Spleen (tissue), 11 donors: Measurements from ENCODE around the gene VAC14. TPM values are rescaled to one million over a fixed set of nuclear protein-coding genes. Genes with fewer than 3 reads are reported as not detected.

ENCODE experiments used
- DNase-seq: peaks from one replicate; pipeline ENCODE4 v3.0.0-alpha.2; 2020
- H3K27ac ChIP-seq, 8 donors: fragments of 200-600 bp; sonication (generic) in 7 of 8; 1 replicate in 4 of 8; 2 replicates in 4 of 8; pipeline versions ENCODE4 v1.5.0 to v1.8.0; 2016 to 2021; ENCODE audit warnings: inconsistent platforms in 4 of 8, mild to moderate bottlenecking in 4 of 8, moderate library complexity in 1 of 8
- H3K27me3 ChIP-seq, 7 donors: fragments of 200-600 bp; sonication (generic) in 6 of 7; replicated peaks in 1 of 7; 1 replicate in 4 of 7; 2 replicates in 3 of 7; pipeline versions ENCODE4 v1.5.0 to v1.8.0; 2016 to 2021; ENCODE audit warnings: inconsistent platforms in 3 of 7, mild to moderate bottlenecking in 1 of 7
- H3K36me3 ChIP-seq, 6 donors: fragments of 200-600 bp; sonication (generic) in 5 of 6; 1 replicate in 4 of 6; 2 replicates in 2 of 6; pipeline versions ENCODE4 v1.5.0 to v1.8.0; 2016 to 2021; ENCODE audit warnings: inconsistent platforms in 2 of 6
- H3K4me1 ChIP-seq, 6 donors: fragments of 200-600 bp; sonication (generic) in 5 of 6; 1 replicate in 3 of 6; 2 replicates in 3 of 6; pipeline versions ENCODE4 v1.5.0 to v1.8.0; 2016 to 2021; ENCODE audit warnings: inconsistent platforms in 3 of 6
- H3K4me3 ChIP-seq, 8 donors: fragments of 200-600 bp; sonication (generic) in 7 of 8; 1 replicate in 4 of 8; 2 replicates in 4 of 8; pipeline versions ENCODE4 v1.5.0 to v1.8.0; 2016 to 2021; ENCODE audit warnings: inconsistent platforms in 4 of 8, mild to moderate bottlenecking in 4 of 8, moderate library complexity in 2 of 8
- H3K9me3 ChIP-seq, 8 donors: fragments of 200-600 bp; sonication (generic) in 7 of 8; 1 replicate in 4 of 8; 2 replicates in 4 of 8; pipeline versions ENCODE4 v1.5.0 to v1.8.0; 2016 to 2021; ENCODE audit warnings: inconsistent platforms in 4 of 8
- POLR2A ChIP-seq, 3 donors: fragments of 450-650 bp; IDR thresholded peaks; one replicate each; pipeline ENCODE4 v1.5.1; 2017; ENCODE audit warnings: antibody characterized with exemption in 3 of 3, mild to moderate bottlenecking in 1 of 3
- POLR2AphosphoS5 ChIP-seq, 3 donors: sonication (generic); formaldehyde crosslinking; IDR thresholded peaks; one replicate each; pipeline ENCODE4 v1.5.1; 2017; ENCODE audit warnings: antibody characterized with exemption in 3 of 3
- WGBS, 5 donors: extraction: QIAGEN DNeasy Blood & Tissue Kit in 3 of 5; methylation state at CpG; one replicate each; pipeline versions ENCODE4 v1.1.5 to v1.1.7; 2013 to 2018; 5-methylcytosine and 5-hydroxymethylcytosine counted together
- intact Hi-C: fragments of 100-400 bp; cut with DNase I; formaldehyde crosslinking; loops from one replicate; pipeline ENCODE4 v1.15.0; 2023; ENCODE audit warnings: low total_unique reads
- polyA plus RNA-seq, 3 donors: library from polyadenylated mRNA; stranded (reverse); fragments of 200-250 nt; gene quantifications; one replicate each; pipeline ENCODE4 v1.2.1, GENCODE V29; 2013
- total RNA-seq, 7 donors: library from RNA; depleted of rRNA in 3 of 7; stranded (reverse); fragments of >200 nt in 3 of 7; fragmentation: NEBNext Ultra II Directional in 4 of 7; extraction: Animal tissue kit (Norgen Biotek cat#: 25700) in 4 of 7; gene quantifications; one replicate each; pipeline versions ENCODE4 v1.1.0 to v1.2.1, GENCODE V29; 2016 to 2021
- TF ChIP-seq, protein P1 (sequence below), 11 experiments: fragments of 200-600 bp in 7 of 11; fragments of 450-650 bp in 4 of 11; sonication (generic) in 4 of 11; IDR thresholded peaks in 8 of 11; conservative IDR thresholded peaks in 3 of 11; 1 replicate in 7 of 11; 2 replicates in 4 of 11; pipeline versions ENCODE4 v1.4.0 to v1.8.0; 2016 to 2021; ENCODE audit warnings: antibody characterized with exemption in 11 of 11, inconsistent platforms in 4 of 11, mild to moderate bottlenecking in 1 of 11
- donor health status: healthy with polysubstance abuse.
- donor health status: DM: no; HTN: no; CAD: no; lungs with moderate emphysema.
- donor health status: DM: no; HTN: no; CAD: no.
- donor health status: Bipolar disorder and iron deficiency.
- donor health status: healthy.
- donor health status: DM: no; HTN: no; CAD: no.
- donor health status: DM: yes; HTN: yes; CAD: no.

The VAC14 gene
- total and polyA plus RNA-seq, 10 donors, result 29.1 to 70.0 (median 48.1) TPM

DNA sequence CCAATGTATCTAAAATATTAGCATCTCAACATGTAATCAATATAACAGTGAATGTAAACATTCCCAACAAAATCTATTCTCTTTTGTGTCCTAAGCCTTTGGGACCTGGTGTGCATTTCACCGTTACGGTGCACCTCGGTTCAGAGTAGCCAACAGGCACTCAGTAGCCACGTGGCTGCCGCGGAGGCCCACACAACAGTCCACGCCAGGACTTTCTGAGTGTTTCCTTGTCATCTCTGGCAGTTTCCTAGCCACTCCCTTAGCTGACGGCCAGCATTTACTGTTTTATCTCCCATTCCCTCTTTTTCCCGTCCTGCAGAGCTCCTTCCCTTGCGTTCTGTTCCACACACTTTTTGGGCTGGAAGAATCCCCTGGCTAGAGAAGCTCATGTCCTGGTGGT lies 36.3 kb downstream of the VAC14 start:
- TF ChIP-seq, protein P1, sequence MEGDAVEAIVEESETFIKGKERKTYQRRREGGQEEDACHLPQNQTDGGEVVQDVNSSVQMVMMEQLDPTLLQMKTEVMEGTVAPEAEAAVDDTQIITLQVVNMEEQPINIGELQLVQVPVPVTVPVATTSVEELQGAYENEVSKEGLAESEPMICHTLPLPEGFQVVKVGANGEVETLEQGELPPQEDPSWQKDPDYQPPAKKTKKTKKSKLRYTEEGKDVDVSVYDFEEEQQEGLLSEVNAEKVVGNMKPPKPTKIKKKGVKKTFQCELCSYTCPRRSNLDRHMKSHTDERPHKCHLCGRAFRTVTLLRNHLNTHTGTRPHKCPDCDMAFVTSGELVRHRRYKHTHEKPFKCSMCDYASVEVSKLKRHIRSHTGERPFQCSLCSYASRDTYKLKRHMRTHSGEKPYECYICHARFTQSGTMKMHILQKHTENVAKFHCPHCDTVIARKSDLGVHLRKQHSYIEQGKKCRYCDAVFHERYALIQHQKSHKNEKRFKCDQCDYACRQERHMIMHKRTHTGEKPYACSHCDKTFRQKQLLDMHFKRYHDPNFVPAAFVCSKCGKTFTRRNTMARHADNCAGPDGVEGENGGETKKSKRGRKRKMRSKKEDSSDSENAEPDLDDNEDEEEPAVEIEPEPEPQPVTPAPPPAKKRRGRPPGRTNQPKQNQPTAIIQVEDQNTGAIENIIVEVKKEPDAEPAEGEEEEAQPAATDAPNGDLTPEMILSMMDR (IDR thresholded peaks at IDR 0.05 in 8 of 11, conservative IDR thresholded peaks at IDR 0.05 in 3 of 11), result no peak
- TF ChIP-seq POLR2AphosphoS5 (IDR thresholded peaks at IDR 0.05) (no peak), POLR2A (IDR thresholded peaks at IDR 0.05) (no peak)
- no peaks in the 10 kb centered on the region for H3K27me3 ChIP-seq
- H3K4me3 ChIP-seq, result no peak overlapping the region
- peaks cover 0 to 2% (median 0%) of the 10 kb centered on the region in 6 donors for H3K4me1 ChIP-seq
- WGBS, 5 donors, result 93 to 97% (median 95%) methylated on average over 10 of the region's 10 CpGs
- no peaks in the 10 kb centered on the region for H3K9me3 ChIP-seq
- no peak for DNase-seq
- peaks cover 0 to 100% (median 53%) of the 10 kb centered on the region in 6 donors for H3K36me3 ChIP-seq
- intact Hi-C loops, result no loop called here
- H3K27ac ChIP-seq, result no peak overlapping the region

DNA sequence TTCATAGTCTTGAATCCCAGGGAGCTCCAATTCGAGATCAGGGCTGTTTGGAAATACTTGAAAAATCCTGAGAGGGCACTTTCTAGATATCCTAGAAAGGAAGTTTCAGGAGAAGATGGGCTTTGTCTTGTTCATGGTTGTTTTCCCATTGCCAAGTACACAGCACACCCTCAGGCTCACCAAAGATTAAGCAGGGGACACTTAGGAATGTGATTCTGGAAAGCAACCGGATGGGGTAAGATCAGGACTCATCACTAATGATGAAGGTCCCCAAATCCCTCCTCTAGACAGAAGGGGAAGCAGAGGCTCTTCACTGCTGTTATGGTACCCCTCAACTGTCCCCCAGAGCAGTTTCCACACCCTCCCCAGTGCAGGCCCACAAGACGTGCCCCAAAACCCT lies 40.7 kb downstream of the VAC14 start:
- intact Hi-C loops, result no loop called here
- no peak overlapping the region for H3K4me3 ChIP-seq
- H3K4me1 ChIP-seq, result no peaks in the 10 kb centered on the region
- H3K27ac ChIP-seq, result no peak overlapping the region
- peaks cover 0 to 100% (median 61%) of the 10 kb centered on the region in 6 donors for H3K36me3 ChIP-seq
- no peak for DNase-seq
- TF ChIP-seq POLR2A (IDR thresholded peaks at IDR 0.05), result no peak
- no peak for TF ChIP-seq POLR2AphosphoS5 (IDR thresholded peaks at IDR 0.05)
- TF ChIP-seq, protein P1 (IDR thresholded peaks at IDR 0.05 in 8 of 11, conservative IDR thresholded peaks at IDR 0.05 in 3 of 11), result no peak
- 68 to 91% (median 85%) methylated on average over 3 of the region's 3 CpGs for WGBS, 5 donors
- no peaks in the 10 kb centered on the region for H3K27me3 ChIP-seq
- H3K9me3 ChIP-seq, result no peaks in the 10 kb centered on the region

DNA sequence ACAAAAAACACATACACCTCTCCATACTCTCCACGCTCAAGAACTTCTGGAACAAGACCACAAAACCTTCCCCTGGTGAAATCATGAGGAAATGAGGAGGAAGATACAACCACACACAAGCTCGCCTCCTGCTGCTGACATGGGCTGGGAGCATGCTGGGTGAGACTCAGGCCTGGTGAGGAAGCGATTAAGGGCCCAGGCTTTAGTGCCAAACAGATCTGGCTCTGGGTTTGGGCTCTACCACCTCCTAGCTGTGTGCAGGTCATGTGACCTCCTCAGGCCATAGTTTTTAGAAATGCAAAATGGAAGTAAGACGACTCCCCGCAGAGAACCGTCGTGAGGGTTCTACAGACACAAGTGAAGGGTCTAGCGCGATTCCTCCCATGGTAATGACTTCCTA lies 41.3 kb downstream of the VAC14 start:
- H3K9me3 ChIP-seq, result no peaks in the 10 kb centered on the region
- no peak for TF ChIP-seq POLR2AphosphoS5 (IDR thresholded peaks at IDR 0.05)
- TF ChIP-seq POLR2A (IDR thresholded peaks at IDR 0.05), result no peak
- TF ChIP-seq, protein P1 (IDR thresholded peaks at IDR 0.05 in 8 of 11, conservative IDR thresholded peaks at IDR 0.05 in 3 of 11), result no peak
- no peaks in the 10 kb centered on the region for H3K4me1 ChIP-seq
- DNase-seq, result no peak
- 80 to 92% (median 87%) methylated on average over 9 of the region's 9 CpGs for WGBS, 5 donors
- H3K27ac ChIP-seq, result no peak overlapping the region
- H3K27me3 ChIP-seq, result no peaks in the 10 kb centered on the region
- intact Hi-C loops, result no loop called here
- H3K36me3 ChIP-seq, result peaks cover 0 to 100% (median 60%) of the 10 kb centered on the region in 6 donors
- H3K4me3 ChIP-seq, result no peak overlapping the region

DNA sequence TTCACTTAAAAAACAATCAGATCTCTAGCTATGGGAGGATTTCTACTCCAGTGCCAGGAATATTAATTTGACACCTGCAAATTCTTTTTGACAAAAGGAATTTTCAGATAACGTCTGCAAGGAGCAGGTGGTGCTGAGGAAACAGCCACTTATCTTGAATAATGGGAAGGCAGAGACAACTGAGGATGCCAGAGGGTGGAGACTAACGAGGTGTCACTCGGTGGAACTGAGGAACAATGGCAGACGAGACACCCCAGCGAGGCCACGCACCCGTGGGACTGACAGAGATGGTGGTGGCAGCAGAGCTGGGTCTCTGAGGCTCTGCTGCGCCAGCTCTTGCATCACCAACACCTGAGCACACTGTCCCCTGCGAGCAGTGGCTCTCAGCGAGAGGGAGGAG lies 42.2 kb downstream of the VAC14 start:
- H3K4me1 ChIP-seq, result peaks cover 0 to 7% (median 2%) of the 10 kb centered on the region in 6 donors
- H3K27me3 ChIP-seq, result no peaks in the 10 kb centered on the region
- H3K27ac ChIP-seq, result no peak overlapping the region
- WGBS, 5 donors, result 77 to 92% (median 82%) methylated on average over 10 of the region's 10 CpGs
- H3K36me3 ChIP-seq, result peaks cover 0 to 100% (median 62%) of the 10 kb centered on the region in 6 donors
- peak; percentile 25 for DNase-seq
- H3K9me3 ChIP-seq, result no peaks in the 10 kb centered on the region
- TF ChIP-seq POLR2A (IDR thresholded peaks at IDR 0.05), result no peak
- TF ChIP-seq, protein P1 (IDR thresholded peaks at IDR 0.05 in 8 of 11, conservative IDR thresholded peaks at IDR 0.05 in 3 of 11), result no peak
- no peak for TF ChIP-seq POLR2AphosphoS5 (IDR thresholded peaks at IDR 0.05)
- intact Hi-C loops, result no loop called here
- no peak overlapping the region for H3K4me3 ChIP-seq
